Measurements from ENCODE around the gene PTGIR.

DNA sequence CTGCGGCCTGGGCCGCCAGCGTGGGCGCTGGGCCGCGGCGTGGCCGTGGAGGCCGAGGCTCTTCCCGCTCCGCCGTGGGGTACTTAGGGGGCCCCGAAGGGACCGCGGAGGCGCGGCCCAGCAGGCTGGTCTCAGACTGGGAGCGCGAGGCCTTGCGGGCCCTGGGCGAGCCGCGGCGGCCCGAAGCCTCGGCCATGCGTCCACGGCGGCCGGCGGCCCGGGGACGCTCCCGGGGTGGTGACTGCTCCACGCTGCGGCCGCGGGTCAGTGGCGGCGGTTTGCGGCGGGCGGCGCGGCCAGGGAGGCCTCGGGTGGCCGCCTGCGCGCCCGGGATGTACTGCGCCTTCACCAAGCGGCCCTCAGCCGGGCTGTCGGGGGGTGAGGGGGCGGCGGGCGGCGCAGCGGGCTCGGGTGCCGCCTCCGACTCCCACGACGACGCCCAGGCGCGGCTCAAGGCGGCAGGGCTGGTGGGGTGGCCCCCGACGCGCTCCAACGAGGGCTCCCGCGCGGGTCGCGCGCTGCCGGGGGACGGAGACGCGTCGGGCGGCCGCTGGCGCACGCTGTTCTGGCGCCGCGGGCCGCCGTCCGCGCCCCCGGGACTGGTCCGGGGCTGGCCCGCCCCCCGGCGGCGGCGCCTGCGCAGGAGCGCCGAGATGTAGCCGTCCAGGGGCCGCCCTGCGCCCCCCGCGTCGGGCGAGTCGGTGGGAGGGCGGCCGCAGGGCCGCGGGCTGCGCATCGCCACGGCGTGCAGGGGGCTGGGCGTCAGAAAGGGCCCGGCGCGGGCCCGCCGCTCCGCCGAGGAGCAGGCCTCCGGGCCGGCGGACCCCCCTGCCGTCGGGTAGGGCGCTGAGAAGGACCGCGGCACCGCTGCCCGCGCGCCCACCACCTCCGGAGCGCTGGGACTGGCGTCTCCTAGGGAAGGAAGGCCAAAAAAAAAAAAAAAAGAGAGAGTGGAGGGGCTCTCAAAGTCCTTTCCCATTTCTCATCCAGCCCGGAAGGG lies 24.4 kb upstream of the PTGIR start:
- TF ChIP-seq TAF1 (IDR thresholded peaks at IDR 0.05; ENCODE audit: low read depth, low read length): no peak
- no peak for TF ChIP-seq POLR2A (IDR thresholded peaks at IDR 0.05; ENCODE audit: low read depth, low read length)
- no peak for TF ChIP-seq POLR2AphosphoS5 (IDR thresholded peaks at IDR 0.05; ENCODE audit: low read depth, low read length)
- TF ChIP-seq PAX5 (IDR thresholded peaks at IDR 0.05; ENCODE audit: insufficient read depth, low read length, severe bottlenecking): no peak
- TF ChIP-seq SPI1 (IDR thresholded peaks at IDR 0.05; ENCODE audit: low read depth, low read length): no peak
- TF ChIP-seq POU2F2 (IDR thresholded peaks at IDR 0.05; ENCODE audit: low read depth, low read length): no peak

All from GM12891 (cell line).